ENCODE data around the gene AGFG2.
"Not testable (repeated sequence)": the region's sequence is repeated elsewhere in the genome, so short reads cannot be mapped to it uniquely, and the experiment has no call there.

DNA sequence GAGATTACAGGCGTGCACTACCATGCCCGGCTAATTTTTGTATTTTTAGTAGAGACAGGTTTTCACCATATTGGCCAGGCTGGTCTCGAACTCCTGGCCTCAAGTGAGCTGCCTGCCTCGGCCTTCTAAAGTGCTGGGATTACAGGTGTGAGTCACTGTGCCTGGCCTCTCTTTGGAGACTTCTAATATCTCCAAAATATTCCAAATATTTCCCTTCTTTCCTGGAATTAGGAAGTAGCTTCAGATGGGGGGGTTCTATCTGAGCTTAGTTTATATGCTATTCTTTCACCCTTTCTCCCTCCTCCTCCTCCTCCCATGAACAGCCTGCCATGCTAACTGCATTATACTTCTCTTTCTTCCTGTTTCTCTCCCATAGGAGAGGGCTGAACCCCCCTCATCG lies 9.4 kb downstream of the AGFG2 start:
- TF ChIP-seq, protein P1, sequence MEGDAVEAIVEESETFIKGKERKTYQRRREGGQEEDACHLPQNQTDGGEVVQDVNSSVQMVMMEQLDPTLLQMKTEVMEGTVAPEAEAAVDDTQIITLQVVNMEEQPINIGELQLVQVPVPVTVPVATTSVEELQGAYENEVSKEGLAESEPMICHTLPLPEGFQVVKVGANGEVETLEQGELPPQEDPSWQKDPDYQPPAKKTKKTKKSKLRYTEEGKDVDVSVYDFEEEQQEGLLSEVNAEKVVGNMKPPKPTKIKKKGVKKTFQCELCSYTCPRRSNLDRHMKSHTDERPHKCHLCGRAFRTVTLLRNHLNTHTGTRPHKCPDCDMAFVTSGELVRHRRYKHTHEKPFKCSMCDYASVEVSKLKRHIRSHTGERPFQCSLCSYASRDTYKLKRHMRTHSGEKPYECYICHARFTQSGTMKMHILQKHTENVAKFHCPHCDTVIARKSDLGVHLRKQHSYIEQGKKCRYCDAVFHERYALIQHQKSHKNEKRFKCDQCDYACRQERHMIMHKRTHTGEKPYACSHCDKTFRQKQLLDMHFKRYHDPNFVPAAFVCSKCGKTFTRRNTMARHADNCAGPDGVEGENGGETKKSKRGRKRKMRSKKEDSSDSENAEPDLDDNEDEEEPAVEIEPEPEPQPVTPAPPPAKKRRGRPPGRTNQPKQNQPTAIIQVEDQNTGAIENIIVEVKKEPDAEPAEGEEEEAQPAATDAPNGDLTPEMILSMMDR (IDR thresholded peaks at IDR 0.05): not testable (repeated sequence)
- TF ChIP-seq EZH2phosphoT487, EZH2 (IDR thresholded peaks at IDR 0.05): not testable (repeated sequence)

Measured in neural progenitor cell (in vitro differentiated cells).